Nephron (organoid): ENCODE results near the gene NTM.

Experiments
- H3K27ac Mint-ChIP-seq, 3 experiments: 2 replicates each; pipeline ENCODE4 v1.8.0; 2020; ENCODE audit warnings: mixed read lengths in 3 of 3, mild to moderate bottlenecking in 2 of 3, moderate library complexity in 1 of 3
- H3K27me3 Mint-ChIP-seq: 2 replicates; pipeline ENCODE4 v1.8.0; 2021; ENCODE audit warnings: low read depth, mild to moderate bottlenecking, moderate library complexity, mixed read lengths
- H3K36me3 Mint-ChIP-seq: 2 replicates; pipeline ENCODE4 v1.8.0; 2020; ENCODE audit warnings: low read depth, mixed read lengths
- H3K4me1 Mint-ChIP-seq: 2 replicates; pipeline ENCODE4 v1.8.0; 2020; ENCODE audit warnings: mixed read lengths
- H3K4me3 Mint-ChIP-seq, 3 experiments: 2 replicates each; pipeline ENCODE4 v1.8.0; 2020; ENCODE audit warnings: mild to moderate bottlenecking in 3 of 3, mixed read lengths in 3 of 3, moderate library complexity in 2 of 3
- H3K9me3 Mint-ChIP-seq: 2 replicates; pipeline ENCODE4 v1.8.0; 2020; ENCODE audit warnings: mixed read lengths
- CTCF ChIP-seq, 3 experiments: fragments of 200-600 bp; sonication (generic); IDR thresholded peaks; one replicate each; pipeline ENCODE4 v1.5.0; 2021; ENCODE audit warnings: antibody characterized with exemption in 3 of 3; ENCODE audit not compliant: unreplicated experiment in 3 of 3

NTM gene

GRCh38 chr11:131841028-131841427 lies 470.6 kb downstream of the NTM start:
- no peak overlapping the region for H3K4me3 Mint-ChIP-seq
- H3K9me3 Mint-ChIP-seq = no peaks in the 10 kb centered on the region
- peaks cover 24% of the 10 kb centered on the region for H3K4me1 Mint-ChIP-seq
- peaks cover 4% of the 10 kb centered on the region for H3K27me3 Mint-ChIP-seq
- H3K36me3 Mint-ChIP-seq = no peaks in the 10 kb centered on the region
- H3K27ac Mint-ChIP-seq = peak overlapping the region; percentile 13 to 30 (median 23)
- no peak for TF ChIP-seq CTCF (IDR thresholded peaks at IDR 0.05; ENCODE audit: unreplicated experiment in 3 of 3)

- no peak overlapping the region for H3K27ac Mint-ChIP-seq
- H3K36me3 Mint-ChIP-seq = no peaks in the 10 kb centered on the region
- H3K4me3 Mint-ChIP-seq = no peak overlapping the region
- H3K4me1 Mint-ChIP-seq = peaks cover 24% of the 10 kb centered on the region
- H3K9me3 Mint-ChIP-seq = no peaks in the 10 kb centered on the region
- TF ChIP-seq CTCF (IDR thresholded peaks at IDR 0.05; ENCODE audit: unreplicated experiment in 3 of 3) = no peak
- H3K27me3 Mint-ChIP-seq = peaks cover 4% of the 10 kb centered on the region
Observed at GRCh38 chr11:131841925-131842635, 471.7 kb downstream of the NTM start.

- no peaks in the 10 kb centered on the region for H3K36me3 Mint-ChIP-seq
- H3K9me3 Mint-ChIP-seq = no peaks in the 10 kb centered on the region
- no peak for TF ChIP-seq CTCF (IDR thresholded peaks at IDR 0.05; ENCODE audit: unreplicated experiment in 3 of 3)
- peaks cover 22% of the 10 kb centered on the region for H3K4me1 Mint-ChIP-seq
- peaks cover 5% of the 10 kb centered on the region for H3K27me3 Mint-ChIP-seq
- H3K27ac Mint-ChIP-seq = no peak overlapping the region
- no peak overlapping the region for H3K4me3 Mint-ChIP-seq
Observed at GRCh38 chr11:131845255-131845654, 474.8 kb downstream of the NTM start.

GRCh38 chr11:131849485-131849884 lies 479.1 kb downstream of the NTM start:
- Mint-ChIP-seq H3K36me3 (no peaks in the 10 kb centered on the region), H3K4me1 (peaks cover 9% of the 10 kb centered on the region), H3K27me3 (peaks cover 28% of the 10 kb centered on the region), H3K27ac (no peak overlapping the region), H3K4me3 (no peak overlapping the region), H3K9me3 (no peaks in the 10 kb centered on the region)
- TF ChIP-seq CTCF (IDR thresholded peaks at IDR 0.05; ENCODE audit: unreplicated experiment in 3 of 3) = no peak

- Mint-ChIP-seq H3K4me1 (peaks cover 9% of the 10 kb centered on the region), H3K27me3 (peaks cover 32% of the 10 kb centered on the region), H3K36me3 (no peaks in the 10 kb centered on the region), H3K9me3 (no peaks in the 10 kb centered on the region), H3K4me3 (no peak overlapping the region), H3K27ac (no peak overlapping the region)
- no peak for TF ChIP-seq CTCF (IDR thresholded peaks at IDR 0.05; ENCODE audit: unreplicated experiment in 3 of 3)
Observed at GRCh38 chr11:131850507-131850906, 480.1 kb downstream of the NTM start.
